HCT116 (cell line): ENCODE data around the gene OLFML3. TPM values are rescaled to one million over a fixed set of nuclear protein-coding genes. Genes with fewer than 3 reads are reported as not detected.

ENCODE experiments used
- ATAC-seq: fragments of 200-7000 bp; cut with Tn5 transposase; 2 replicates; pipeline ENCODE4 v1.9.1; 2020; ENCODE audit warnings: mild to moderate bottlenecking, moderate library complexity
- BruUV-seq: library from RNA; stranded (reverse); fragments of 400-500 nt; replicated peaks from 2 replicates; lab custom pipeline; 2021; lab: Mats Ljungman, UMichigan
- CTCF ChIA-PET: fragments of 300-600 bp; sonication (Branson Sonifier 250); formaldehyde crosslinking; loops from one replicate; lab custom pipeline; 2021; ENCODE audit warnings: antibody characterized with exemption; lab: Charles Lee
- POLR2A ChIA-PET: fragments of 300-600, 350-600 bp; sonication (Branson Sonifier 250); formaldehyde crosslinking; loops from one replicate; lab custom pipeline; 2021; ENCODE audit warnings: antibody characterized with exemption; lab: Charles Lee
- RAD21 ChIA-PET, 2 experiments: fragments of 300-600 bp; sonication (Branson Sonifier 250); formaldehyde crosslinking; loops; one replicate each; lab custom pipeline; 2023; ENCODE audit warnings: low total read pairs in 2 of 2; ENCODE audit not compliant: uncharacterized antibody in 2 of 2, unreplicated experiment in 2 of 2, low non-redundant PET in 1 of 2; lab: Charles Lee
- DNase-seq: peaks from one replicate; pipeline ENCODE4 v3.0.0-alpha.2; 2010; ENCODE audit warnings: low read depth, low spot score
- H2AFZ ChIP-seq: fragments of 200-600 bp; shearing (Covaris generic), sonication (generic); 2 replicates; pipeline ENCODE4 v1.6.1; 2017; ENCODE audit warnings: low read depth, mixed run types, mixed read lengths, antibody characterized with exemption, low read length; ENCODE audit not compliant: poor library complexity, severe bottlenecking
- H3K27ac ChIP-seq: 2 replicates; pipeline ENCODE4 v1.5.1; 2012; ENCODE audit warnings: low read depth, low read length
- H3K27me3 ChIP-seq: fragments of 200-600 bp; sonication (generic); 2 replicates; pipeline ENCODE4 v1.6.1; 2016; ENCODE audit warnings: mixed run types, low read length, mixed read lengths; ENCODE audit not compliant: insufficient read depth
- H3K36me3 ChIP-seq, 2 experiments: fragments of 200-500 bp in 1 of 2; fragments of 200-600 bp in 1 of 2; sonication (Bioruptor generic) in 1 of 2; sonication (generic) in 1 of 2; 2 replicates each; pipeline versions ENCODE4 v1.5.1 to v1.6.1; 2014 to 2016; ENCODE audit warnings: low read length in 2 of 2, inconsistent platforms in 1 of 2, mixed read lengths in 1 of 2, mixed run types in 1 of 2; ENCODE audit not compliant: insufficient read depth in 2 of 2, control insufficient read depth in 1 of 2
- H3K4me1 ChIP-seq, 2 experiments: fragments of 200-600 bp in 1 of 2; sonication (generic) in 1 of 2; 2 replicates each; pipeline versions ENCODE4 v1.5.1 to v1.6.1; 2012 to 2017; ENCODE audit warnings: low read length in 2 of 2, inconsistent platforms in 1 of 2, mild to moderate bottlenecking in 1 of 2, mixed read lengths in 1 of 2, mixed run types in 1 of 2, moderate library complexity in 1 of 2; ENCODE audit not compliant: insufficient read depth in 2 of 2, control insufficient read depth in 1 of 2
- H3K4me2 ChIP-seq: fragments of 200-600 bp; sonication (generic); 2 replicates; pipeline ENCODE4 v1.6.1; 2017; ENCODE audit warnings: mixed run types, low read length, mixed read lengths
- H3K4me3 ChIP-seq, 2 experiments: fragments of 200-600 bp in 1 of 2; sonication (generic) in 1 of 2; replicated peaks in 1 of 2; 2 replicates each; pipeline ENCODE4 v1.5.1; 2011 to 2016; ENCODE audit warnings: low read length in 2 of 2, control low read depth in 1 of 2, low read depth in 1 of 2, mild to moderate bottlenecking in 1 of 2, mixed read lengths in 1 of 2, mixed run types in 1 of 2
- H3K79me2 ChIP-seq: fragments of 200-600 bp; sonication (generic); 2 replicates; pipeline ENCODE4 v1.6.1; 2017; ENCODE audit warnings: mild to moderate bottlenecking, mixed run types, low read length, moderate library complexity, mixed read lengths; ENCODE audit not compliant: insufficient read depth
- H3K9ac ChIP-seq: fragments of 200-600 bp; sonication (generic); 2 replicates; pipeline ENCODE4 v1.6.1; 2016; ENCODE audit warnings: low read length, mixed read lengths
- H3K9me2 ChIP-seq: fragments of 200-600 bp; sonication (generic), shearing (Covaris generic); 2 replicates; pipeline ENCODE4 v1.6.1; 2017; ENCODE audit warnings: mixed run types, mild to moderate bottlenecking, moderate library complexity; ENCODE audit not compliant: insufficient read depth
- H3K9me3 ChIP-seq, 2 experiments: fragments of 200-500 bp in 1 of 2; fragments of 200-600 bp in 1 of 2; sonication (Bioruptor generic) in 1 of 2; sonication (generic) in 1 of 2; 2 replicates each; pipeline ENCODE4 v1.6.1; 2014 to 2017; ENCODE audit warnings: low read length in 2 of 2, mixed read lengths in 2 of 2, inconsistent platforms in 1 of 2, low read depth in 1 of 2, mild to moderate bottlenecking in 1 of 2, mixed run types in 1 of 2, moderate library complexity in 1 of 2; ENCODE audit not compliant: control insufficient read depth in 1 of 2, insufficient read depth in 1 of 2
- H4K20me1 ChIP-seq: fragments of 200-600 bp; sonication (generic), shearing (Covaris generic); 2 replicates; pipeline ENCODE4 v1.6.1; 2017; ENCODE audit warnings: mixed run types, mild to moderate bottlenecking, moderate library complexity; ENCODE audit not compliant: insufficient read depth
- ATF3 ChIP-seq: IDR thresholded peaks from 2 replicates; pipeline ENCODE4 v1.6.1; 2012
- CBX3 ChIP-seq: IDR thresholded peaks from 2 replicates; pipeline ENCODE4 v1.6.1; 2012; ENCODE audit warnings: low read depth
- CEBPB ChIP-seq: IDR thresholded peaks from 2 replicates; pipeline ENCODE4 v1.6.1; 2012; ENCODE audit warnings: low read depth
- CTCF ChIP-seq, 3 experiments: fragments of 200-600 bp in 1 of 3; sonication (generic) in 1 of 3; IDR thresholded peaks in 2 of 3; conservative IDR thresholded peaks in 1 of 3; 2 replicates each; pipeline ENCODE4 v1.5.1; 2012 to 2017; ENCODE audit warnings: low read depth in 2 of 3, low read length in 2 of 3, antibody characterized with exemption in 1 of 3, borderline replicate concordance in 1 of 3, control low read depth in 1 of 3, mild to moderate bottlenecking in 1 of 3, mixed read lengths in 1 of 3, mixed run types in 1 of 3, moderate library complexity in 1 of 3; ENCODE audit not compliant: insufficient read depth in 1 of 3
- EGR1 ChIP-seq: IDR thresholded peaks from 2 replicates; pipeline ENCODE4 v1.6.1; 2012; ENCODE audit warnings: low read depth
- EZH2 ChIP-seq: fragments of 200-600 bp; sonication (generic); IDR thresholded peaks from 2 replicates; pipeline ENCODE4 v1.6.1; 2017; ENCODE audit warnings: antibody characterized with exemption, mixed run types
- EZH2phosphoT487 ChIP-seq: fragments of 200-600 bp; IDR thresholded peaks from 2 replicates; pipeline ENCODE4 v1.6.1; 2018; ENCODE audit warnings: antibody characterized with exemption, borderline replicate concordance
- FOSL1 ChIP-seq: IDR thresholded peaks from 2 replicates; pipeline ENCODE4 v1.6.1; 2012; ENCODE audit warnings: low read depth
- JUND ChIP-seq: IDR thresholded peaks from 2 replicates; pipeline ENCODE4 v1.6.1; 2012
- POLR2AphosphoS5 ChIP-seq: IDR thresholded peaks from 2 replicates; pipeline ENCODE4 v1.6.1; 2011; ENCODE audit warnings: mild to moderate bottlenecking, low read depth, low read length, moderate library complexity
- RAD21 ChIP-seq: IDR thresholded peaks from 2 replicates; pipeline ENCODE4 v1.6.1; 2012; ENCODE audit warnings: low read depth, mild to moderate bottlenecking
- REST ChIP-seq: IDR thresholded peaks from 2 replicates; pipeline ENCODE4 v1.6.1; 2012; ENCODE audit warnings: low read depth
- SIN3A ChIP-seq: IDR thresholded peaks from 2 replicates; pipeline ENCODE4 v1.6.1; 2012; ENCODE audit warnings: low read depth
- SP1 ChIP-seq: IDR thresholded peaks from 2 replicates; pipeline ENCODE4 v1.6.1; 2012; ENCODE audit warnings: low read depth
- SRF ChIP-seq: IDR thresholded peaks from 2 replicates; pipeline ENCODE4 v1.6.1; 2012; ENCODE audit warnings: low read depth
- YY1 ChIP-seq: IDR thresholded peaks from 2 replicates; pipeline ENCODE4 v1.6.1; 2011; ENCODE audit warnings: low read length, low read depth, moderate library complexity, mild to moderate bottlenecking; ENCODE audit not compliant: insufficient replicate concordance; ENCODE audit errors: extremely low read depth
- ZFX ChIP-seq: fragments of 450-650 bp; IDR thresholded peaks from 2 replicates; pipeline ENCODE4 v1.6.1; 2017
- ZNF274 ChIP-seq: fragments of 200-500 bp; sonication (Bioruptor generic); IDR thresholded peaks from 2 replicates; pipeline ENCODE4 v1.6.1; 2014; ENCODE audit warnings: mild to moderate bottlenecking, low read depth, low read length, inconsistent platforms
- intact Hi-C: fragments of 100-400 bp; cut with micrococcal nuclease; formaldehyde crosslinking; loops from 2 replicates; pipeline ENCODE4 v1.10.0; 2022
- total RNA-seq: library from RNA; stranded (reverse); gene quantifications from one replicate; pipeline ENCODE4 v1.2.1, GENCODE V29; 2021; ENCODE audit not compliant: unreplicated experiment
- TF ChIP-seq, protein P1 (sequence below): IDR thresholded peaks from 2 replicates; pipeline ENCODE4 v1.6.1; 2011; ENCODE audit warnings: mild to moderate bottlenecking, low read length, moderate library complexity; ENCODE audit not compliant: insufficient replicate concordance; ENCODE audit errors: extremely low read depth

The OLFML3 gene
- total RNA-seq, 1 experiment from 2014 or later: 0.25 TPM

DNA sequence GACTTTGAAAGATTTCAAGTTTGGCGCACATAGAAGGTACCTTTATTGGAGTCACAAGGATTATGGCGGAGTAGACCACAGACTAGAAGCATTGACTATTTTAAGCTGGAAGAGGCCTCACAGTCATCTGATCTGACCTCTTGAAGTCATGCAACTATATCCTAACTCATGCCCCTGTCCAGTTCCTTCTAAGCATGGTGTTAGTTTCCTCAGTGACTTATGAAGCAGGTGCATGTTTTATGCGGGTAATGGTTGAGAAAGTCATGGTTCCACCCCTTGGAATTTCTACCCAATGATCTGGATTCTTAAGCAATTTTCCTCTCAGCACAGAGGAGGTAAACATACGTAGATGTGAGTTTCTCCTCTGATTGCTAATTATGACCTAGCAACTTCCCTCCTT lies 11.7 kb downstream of the OLFML3 start:
- ChIA-PET POLR2A (no interaction called here), RAD21 (no interaction called here), CTCF (no interaction called here)
- no peak for ATAC-seq
- Histone ChIP-seq H3K9ac (no peak overlapping the region), H3K9me2 (no peaks in the 10 kb centered on the region), H4K20me1 (no peaks in the 10 kb centered on the region), H3K27ac (no peak overlapping the region), H3K27me3 (no peaks in the 10 kb centered on the region), H2AFZ (no peak overlapping the region), H3K79me2 (no peaks in the 10 kb centered on the region), H3K4me2 (no peak overlapping the region), H3K9me3 (peaks cover 0 to 3% of the 10 kb centered on the region in 2 experiments; a peak in 1 of 4 replicates), H3K4me3 (no peak overlapping the region), H3K4me1 (no peaks in the 10 kb centered on the region), H3K36me3 (no peaks in the 10 kb centered on the region; a peak in 1 of 4 replicates)
- DNase-seq: no peak
- BruUV-seq: no TSS peak
- intact Hi-C loops: no loop called here
- TF ChIP-seq SRF (no peak), ZNF274 (no peak), POLR2AphosphoS5 (no peak), CBX3 (no peak), SP1 (no peak), ZFX (no peak), FOSL1 (no peak), ATF3 (no peak), RAD21 (no peak), YY1 (no peak), EZH2 (no peak), CTCF (IDR thresholded peaks at IDR 0.05 in 2 of 3, conservative IDR thresholded peaks at IDR 0.05 in 1 of 3; ENCODE audit: borderline replicate concordance in 1 of 3, insufficient read depth in 1 of 3, low read depth in 2 of 3, low read length in 2 of 3) (no peak), EZH2phosphoT487 (no peak), REST (no peak), CEBPB (no peak), EGR1 (no peak), JUND (no peak), SIN3A (no peak)
- TF ChIP-seq, protein P1, sequence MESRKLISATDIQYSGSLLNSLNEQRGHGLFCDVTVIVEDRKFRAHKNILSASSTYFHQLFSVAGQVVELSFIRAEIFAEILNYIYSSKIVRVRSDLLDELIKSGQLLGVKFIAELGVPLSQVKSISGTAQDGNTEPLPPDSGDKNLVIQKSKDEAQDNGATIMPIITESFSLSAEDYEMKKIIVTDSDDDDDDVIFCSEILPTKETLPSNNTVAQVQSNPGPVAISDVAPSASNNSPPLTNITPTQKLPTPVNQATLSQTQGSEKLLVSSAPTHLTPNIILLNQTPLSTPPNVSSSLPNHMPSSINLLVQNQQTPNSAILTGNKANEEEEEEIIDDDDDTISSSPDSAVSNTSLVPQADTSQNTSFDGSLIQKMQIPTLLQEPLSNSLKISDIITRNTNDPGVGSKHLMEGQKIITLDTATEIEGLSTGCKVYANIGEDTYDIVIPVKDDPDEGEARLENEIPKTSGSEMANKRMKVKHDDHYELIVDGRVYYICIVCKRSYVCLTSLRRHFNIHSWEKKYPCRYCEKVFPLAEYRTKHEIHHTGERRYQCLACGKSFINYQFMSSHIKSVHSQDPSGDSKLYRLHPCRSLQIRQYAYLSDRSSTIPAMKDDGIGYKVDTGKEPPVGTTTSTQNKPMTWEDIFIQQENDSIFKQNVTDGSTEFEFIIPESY: no peak
